GM23338 (cell line): ENCODE results near the gene TMEM178A. TPM values are rescaled to one million over a fixed set of nuclear protein-coding genes. Genes with fewer than 3 reads are reported as not detected.

ENCODE experiments used
- ATAC-seq: fragments of 200-7000 bp; cut with Tn5 transposase; 3 replicates; pipeline ENCODE4 v1.9.1; 2020
- DNase-seq: peaks from one replicate; pipeline ENCODE4 v3.0.0-alpha.2; 2015; ENCODE audit warnings: low spot score
- H2AFZ ChIP-seq: fragments of 200-600 bp; sonication (generic); 2 replicates; pipeline ENCODE4 v1.8.0; 2016; ENCODE audit warnings: antibody characterized with exemption, mild to moderate bottlenecking, moderate library complexity
- H3F3A ChIP-seq: fragments of 200-600 bp; sonication (generic); replicated peaks from 2 replicates; pipeline ENCODE4 v1.8.0; 2017; ENCODE audit warnings: antibody characterized with exemption, mixed run types, low read depth
- H3K27ac ChIP-seq: fragments of 200-600 bp; sonication (generic); 2 replicates; pipeline ENCODE4 v1.6.1; 2016; ENCODE audit warnings: low read depth
- H3K27me3 ChIP-seq: fragments of 200-600 bp; sonication (generic); 2 replicates; pipeline ENCODE4 v1.8.0; 2016; ENCODE audit warnings: mild to moderate bottlenecking, mixed run types, moderate library complexity; ENCODE audit not compliant: insufficient read depth
- H3K36me3 ChIP-seq: fragments of 200-600 bp; sonication (generic); 2 replicates; pipeline ENCODE4 v1.8.0; 2016; ENCODE audit warnings: mild to moderate bottlenecking; ENCODE audit not compliant: insufficient read depth
- H3K4me1 ChIP-seq: fragments of 200-600 bp; sonication (generic); 2 replicates; pipeline ENCODE4 v1.8.0; 2016; ENCODE audit warnings: mild to moderate bottlenecking, moderate library complexity; ENCODE audit not compliant: insufficient read depth
- H3K4me2 ChIP-seq: fragments of 200-600 bp; sonication (generic); 2 replicates; pipeline ENCODE4 v1.7.1; 2017; ENCODE audit warnings: mixed run types
- H3K4me3 ChIP-seq: fragments of 200-600 bp; sonication (generic); 2 replicates; pipeline ENCODE4 v1.6.1; 2016; ENCODE audit warnings: mixed run types
- H3K79me2 ChIP-seq: fragments of 200-600 bp; sonication (generic); replicated peaks from 2 replicates; pipeline ENCODE4 v1.8.0; 2017; ENCODE audit warnings: mild to moderate bottlenecking; ENCODE audit not compliant: insufficient read depth
- H3K9me2 ChIP-seq: fragments of 200-600 bp; sonication (generic); 2 replicates; pipeline ENCODE4 v1.8.0; 2017; ENCODE audit not compliant: insufficient read depth
- H4K20me1 ChIP-seq: fragments of 200-600 bp; sonication (generic); replicated peaks from 2 replicates; pipeline ENCODE4 v1.8.0; 2017; ENCODE audit warnings: mild to moderate bottlenecking; ENCODE audit not compliant: insufficient read depth
- H3K27ac Mint-ChIP-seq: 2 replicates; pipeline ENCODE4 v1.8.0; 2020; ENCODE audit warnings: inconsistent platforms, mild to moderate bottlenecking, moderate library complexity, mixed read lengths
- H3K27me3 Mint-ChIP-seq: 3 replicates; pipeline ENCODE4 v1.8.0; 2022; ENCODE audit warnings: low read depth, mild to moderate bottlenecking, moderate library complexity, mixed read lengths, inconsistent platforms; ENCODE audit not compliant: insufficient read depth, poor library complexity
- H3K36me3 Mint-ChIP-seq: 3 replicates; pipeline ENCODE4 v1.8.0; 2021; ENCODE audit warnings: low read depth, mild to moderate bottlenecking, inconsistent platforms, moderate library complexity, mixed read lengths
- H3K4me1 Mint-ChIP-seq: 3 replicates; pipeline ENCODE4 v1.8.0; 2020; ENCODE audit warnings: mild to moderate bottlenecking, inconsistent platforms, mixed read lengths
- H3K4me3 Mint-ChIP-seq: 3 replicates; pipeline ENCODE4 v1.8.0; 2021; ENCODE audit warnings: moderate library complexity, mild to moderate bottlenecking, inconsistent platforms, mixed read lengths
- H3K9me3 Mint-ChIP-seq: 3 replicates; pipeline ENCODE4 v1.8.0; 2020; ENCODE audit warnings: moderate library complexity, mild to moderate bottlenecking, inconsistent platforms, mixed read lengths
- CREB1 ChIP-seq: fragments of 250-450 bp; sonication (Bioruptor Pico); IDR thresholded peaks from 2 replicates; pipeline ENCODE4 v1.5.0; 2020; ENCODE audit warnings: low read depth, mild to moderate bottlenecking, moderate library complexity
- JUNB ChIP-seq: IDR thresholded peaks from one replicate; pipeline ENCODE4 v1.6.1; 2016; ENCODE audit warnings: antibody characterized with exemption; ENCODE audit not compliant: unreplicated experiment
- STAT1 ChIP-seq: IDR thresholded peaks from one replicate; pipeline ENCODE4 v1.6.1; 2016; ENCODE audit warnings: antibody characterized with exemption; ENCODE audit not compliant: unreplicated experiment
- ZNF114 ChIP-seq: fragments of 250-450 bp; sonication (Bioruptor Pico); IDR thresholded peaks from 2 replicates; pipeline ENCODE4 v1.5.0; 2020; ENCODE audit warnings: mild to moderate bottlenecking, moderate library complexity
- ZNF331 ChIP-seq: fragments of 250-450 bp; sonication (Bioruptor Pico); IDR thresholded peaks from 2 replicates; pipeline ENCODE4 v1.5.0; 2020; ENCODE audit warnings: low read depth, mild to moderate bottlenecking, moderate library complexity
- polyA plus RNA-seq: library from polyadenylated mRNA; unstranded; fragments of >200 nt; fragmentation: Nextera tagmentation; extraction: Ambion mirVana; gene quantifications from 2 replicates; pipeline ENCODE4 v1.2.1, GENCODE V29; 2016
- total RNA-seq: library from RNA; depleted of rRNA; stranded (reverse); fragments of >200 nt; shearing (Covaris generic); gene quantifications from 2 replicates; pipeline ENCODE4 v1.2.3, GENCODE V29; 2014
- TF ChIP-seq, protein P1 (sequence below): fragments of 250-450 bp; sonication (Bioruptor Pico); IDR thresholded peaks from 2 replicates; pipeline ENCODE4 v1.5.0; 2020; ENCODE audit warnings: mild to moderate bottlenecking, moderate library complexity
- TF ChIP-seq, protein P2 (sequence below), 2 experiments: fragments of 200-600 bp in 1 of 2; sonication (generic) in 1 of 2; conservative IDR thresholded peaks; 2 replicates each; pipeline versions ENCODE4 v1.5.1 to v1.6.1; 2016 to 2017; ENCODE audit warnings: antibody characterized with exemption in 2 of 2, low read depth in 2 of 2, mild to moderate bottlenecking in 2 of 2, moderate library complexity in 1 of 2
- TF ChIP-seq, protein P3 (sequence below): IDR thresholded peaks from 2 replicates; pipeline ENCODE4 v1.6.1; 2016; ENCODE audit warnings: antibody characterized with exemption

Gene TMEM178A
- total and polyA plus RNA-seq, 2 experiments from 2014 or later, result 10.3 to 12.3 TPM

DNA sequence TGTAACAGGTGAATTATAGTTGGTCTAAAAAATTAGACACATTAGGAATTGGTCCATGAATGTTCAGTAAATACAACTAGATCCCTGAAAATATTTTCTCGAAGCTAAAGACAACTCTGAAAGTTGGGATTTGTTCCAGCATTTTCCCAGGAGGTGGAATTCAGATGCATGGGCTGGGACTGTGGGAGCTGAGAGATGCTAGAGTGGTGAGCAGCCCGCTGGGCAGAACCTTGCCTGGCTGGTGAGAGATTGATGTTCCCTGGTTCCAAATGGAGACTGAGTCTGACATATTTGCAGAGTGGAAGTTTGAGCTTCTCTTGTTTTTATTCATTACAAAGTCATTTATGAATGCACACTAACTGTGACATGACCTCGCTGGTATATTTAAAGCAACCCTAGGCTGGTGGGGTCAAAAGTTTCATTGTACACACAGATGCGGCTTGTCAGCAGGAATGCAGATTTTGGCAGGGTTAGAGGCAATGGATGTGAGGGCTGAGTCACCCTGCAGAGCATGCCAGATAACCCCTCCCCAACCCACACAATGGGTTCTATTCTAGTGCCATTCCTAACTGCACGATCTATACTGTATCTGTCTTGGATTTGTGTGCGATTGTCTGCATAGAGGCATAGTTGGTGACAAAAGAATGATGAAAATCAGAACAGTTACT is 23.5 kb upstream of the TMEM178A start:
- no peak for DNase-seq
- no peak for ATAC-seq
- Histone ChIP-seq H3K4me3 (no peak overlapping the region), H3K36me3 (no peaks in the 10 kb centered on the region), H3F3A (no peaks in the 10 kb centered on the region), H4K20me1 (no peaks in the 10 kb centered on the region), H3K4me2 (no peak overlapping the region), H3K9me2 (no peaks in the 10 kb centered on the region), H3K79me2 (no peaks in the 10 kb centered on the region), H3K4me1 (no peaks in the 10 kb centered on the region), H3K27ac (no peak overlapping the region), H2AFZ (no peak overlapping the region), H3K27me3 (no peaks in the 10 kb centered on the region)
- no peaks in the 10 kb centered on the region for H3K9me3 Mint-ChIP-seq
- H3K4me3 Mint-ChIP-seq, result no peak overlapping the region
- peaks cover under 1% of the 10 kb centered on the region for H3K27me3 Mint-ChIP-seq
- no peak overlapping the region for H3K27ac Mint-ChIP-seq
- TF ChIP-seq, protein P1, sequence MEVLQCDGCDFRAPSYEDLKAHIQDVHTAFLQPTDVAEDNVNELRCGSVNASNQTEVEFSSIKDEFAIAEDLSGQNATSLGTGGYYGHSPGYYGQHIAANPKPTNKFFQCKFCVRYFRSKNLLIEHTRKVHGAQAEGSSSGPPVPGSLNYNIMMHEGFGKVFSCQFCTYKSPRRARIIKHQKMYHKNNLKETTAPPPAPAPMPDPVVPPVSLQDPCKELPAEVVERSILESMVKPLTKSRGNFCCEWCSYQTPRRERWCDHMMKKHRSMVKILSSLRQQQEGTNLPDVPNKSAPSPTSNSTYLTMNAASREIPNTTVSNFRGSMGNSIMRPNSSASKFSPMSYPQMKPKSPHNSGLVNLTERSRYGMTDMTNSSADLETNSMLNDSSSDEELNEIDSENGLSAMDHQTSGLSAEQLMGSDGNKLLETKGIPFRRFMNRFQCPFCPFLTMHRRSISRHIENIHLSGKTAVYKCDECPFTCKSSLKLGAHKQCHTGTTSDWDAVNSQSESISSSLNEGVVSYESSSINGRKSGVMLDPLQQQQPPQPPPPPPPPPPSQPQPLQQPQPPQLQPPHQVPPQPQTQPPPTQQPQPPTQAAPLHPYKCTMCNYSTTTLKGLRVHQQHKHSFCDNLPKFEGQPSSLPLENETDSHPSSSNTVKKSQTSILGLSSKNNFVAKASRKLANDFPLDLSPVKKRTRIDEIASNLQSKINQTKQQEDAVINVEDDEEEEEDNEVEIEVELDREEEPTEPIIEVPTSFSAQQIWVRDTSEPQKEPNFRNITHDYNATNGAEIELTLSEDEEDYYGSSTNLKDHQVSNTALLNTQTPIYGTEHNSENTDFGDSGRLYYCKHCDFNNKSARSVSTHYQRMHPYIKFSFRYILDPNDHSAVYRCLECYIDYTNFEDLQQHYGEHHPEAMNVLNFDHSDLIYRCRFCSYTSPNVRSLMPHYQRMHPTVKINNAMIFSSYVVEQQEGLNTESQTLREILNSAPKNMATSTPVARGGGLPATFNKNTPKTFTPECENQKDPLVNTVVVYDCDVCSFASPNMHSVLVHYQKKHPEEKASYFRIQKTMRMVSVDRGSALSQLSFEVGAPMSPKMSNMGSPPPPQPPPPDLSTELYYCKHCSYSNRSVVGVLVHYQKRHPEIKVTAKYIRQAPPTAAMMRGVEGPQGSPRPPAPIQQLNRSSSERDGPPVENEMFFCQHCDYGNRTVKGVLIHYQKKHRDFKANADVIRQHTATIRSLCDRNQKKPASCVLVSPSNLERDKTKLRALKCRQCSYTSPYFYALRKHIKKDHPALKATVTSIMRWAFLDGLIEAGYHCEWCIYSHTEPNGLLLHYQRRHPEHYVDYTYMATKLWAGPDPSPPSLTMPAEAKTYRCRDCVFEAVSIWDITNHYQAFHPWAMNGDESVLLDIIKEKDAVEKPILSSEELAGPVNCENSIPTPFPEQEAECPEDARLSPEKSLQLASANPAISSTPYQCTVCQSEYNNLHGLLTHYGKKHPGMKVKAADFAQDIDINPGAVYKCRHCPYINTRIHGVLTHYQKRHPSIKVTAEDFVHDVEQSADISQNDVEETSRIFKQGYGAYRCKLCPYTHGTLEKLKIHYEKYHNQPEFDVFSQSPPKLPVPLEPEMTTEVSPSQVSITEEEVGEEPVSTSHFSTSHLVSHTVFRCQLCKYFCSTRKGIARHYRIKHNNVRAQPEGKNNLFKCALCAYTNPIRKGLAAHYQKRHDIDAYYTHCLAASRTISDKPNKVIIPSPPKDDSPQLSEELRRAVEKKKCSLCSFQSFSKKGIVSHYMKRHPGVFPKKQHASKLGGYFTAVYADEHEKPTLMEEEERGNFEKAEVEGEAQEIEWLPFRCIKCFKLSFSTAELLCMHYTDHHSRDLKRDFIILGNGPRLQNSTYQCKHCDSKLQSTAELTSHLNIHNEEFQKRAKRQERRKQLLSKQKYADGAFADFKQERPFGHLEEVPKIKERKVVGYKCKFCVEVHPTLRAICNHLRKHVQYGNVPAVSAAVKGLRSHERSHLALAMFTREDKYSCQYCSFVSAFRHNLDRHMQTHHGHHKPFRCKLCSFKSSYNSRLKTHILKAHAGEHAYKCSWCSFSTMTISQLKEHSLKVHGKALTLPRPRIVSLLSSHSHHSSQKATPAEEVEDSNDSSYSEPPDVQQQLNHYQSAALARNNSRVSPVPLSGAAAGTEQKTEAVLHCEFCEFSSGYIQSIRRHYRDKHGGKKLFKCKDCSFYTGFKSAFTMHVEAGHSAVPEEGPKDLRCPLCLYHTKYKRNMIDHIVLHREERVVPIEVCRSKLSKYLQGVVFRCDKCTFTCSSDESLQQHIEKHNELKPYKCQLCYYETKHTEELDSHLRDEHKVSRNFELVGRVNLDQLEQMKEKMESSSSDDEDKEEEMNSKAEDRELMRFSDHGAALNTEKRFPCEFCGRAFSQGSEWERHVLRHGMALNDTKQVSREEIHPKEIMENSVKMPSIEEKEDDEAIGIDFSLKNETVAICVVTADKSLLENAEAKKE (CRISPR knock-in tag), result no peak
- peaks cover 5% of the 10 kb centered on the region for H3K4me1 Mint-ChIP-seq
- H3K36me3 Mint-ChIP-seq, result no peaks in the 10 kb centered on the region

DNA sequence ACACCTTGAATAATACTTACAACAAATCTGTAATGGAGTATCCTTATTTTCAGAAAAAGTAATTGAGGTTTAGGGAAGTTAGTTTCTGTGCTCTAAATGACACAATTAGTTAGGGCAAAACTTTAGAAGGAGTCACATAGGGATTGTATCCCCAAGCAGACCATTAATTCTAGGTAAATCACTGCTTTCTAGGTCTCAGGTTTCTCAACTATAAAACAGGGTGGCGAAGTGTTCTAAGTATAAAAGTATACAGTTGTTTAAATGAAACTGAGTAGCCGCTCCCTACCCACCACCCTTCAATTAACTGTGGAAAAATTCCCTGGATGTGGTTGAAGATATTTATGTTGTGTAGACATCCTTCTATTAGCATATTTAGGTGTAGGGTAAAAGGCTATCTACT is 19.9 kb upstream of the TMEM178A start:
- Histone ChIP-seq H3K79me2 (no peaks in the 10 kb centered on the region), H3K27me3 (no peaks in the 10 kb centered on the region), H3K27ac (no peak overlapping the region), H4K20me1 (no peaks in the 10 kb centered on the region; the same call in 1 of the 2 replicates), H3K4me1 (peaks cover 20% of the 10 kb centered on the region), H3F3A (no peaks in the 10 kb centered on the region), H2AFZ (no peak overlapping the region), H3K36me3 (no peaks in the 10 kb centered on the region), H3K4me3 (no peak overlapping the region), H3K4me2 (no peak overlapping the region), H3K9me2 (peaks cover 6% of the 10 kb centered on the region; the same call in 1 of the 2 replicates)
- ATAC-seq, result no peak
- H3K36me3 Mint-ChIP-seq, result no peaks in the 10 kb centered on the region
- H3K9me3 Mint-ChIP-seq, result no peaks in the 10 kb centered on the region; the same call in 2 of the 3 replicates
- H3K4me1 Mint-ChIP-seq, result peaks cover 26% of the 10 kb centered on the region
- H3K27me3 Mint-ChIP-seq, result peaks cover 7% of the 10 kb centered on the region
- H3K4me3 Mint-ChIP-seq, result no peak overlapping the region
- H3K27ac Mint-ChIP-seq, result no peak overlapping the region
- DNase-seq, result no peak
- no peak for TF ChIP-seq JUNB
- TF ChIP-seq CREB1 (CRISPR knock-in tag), result no peak
- TF ChIP-seq STAT1, result no peak
- no peak for TF ChIP-seq ZNF114 (CRISPR knock-in tag)
- TF ChIP-seq, protein P2, sequence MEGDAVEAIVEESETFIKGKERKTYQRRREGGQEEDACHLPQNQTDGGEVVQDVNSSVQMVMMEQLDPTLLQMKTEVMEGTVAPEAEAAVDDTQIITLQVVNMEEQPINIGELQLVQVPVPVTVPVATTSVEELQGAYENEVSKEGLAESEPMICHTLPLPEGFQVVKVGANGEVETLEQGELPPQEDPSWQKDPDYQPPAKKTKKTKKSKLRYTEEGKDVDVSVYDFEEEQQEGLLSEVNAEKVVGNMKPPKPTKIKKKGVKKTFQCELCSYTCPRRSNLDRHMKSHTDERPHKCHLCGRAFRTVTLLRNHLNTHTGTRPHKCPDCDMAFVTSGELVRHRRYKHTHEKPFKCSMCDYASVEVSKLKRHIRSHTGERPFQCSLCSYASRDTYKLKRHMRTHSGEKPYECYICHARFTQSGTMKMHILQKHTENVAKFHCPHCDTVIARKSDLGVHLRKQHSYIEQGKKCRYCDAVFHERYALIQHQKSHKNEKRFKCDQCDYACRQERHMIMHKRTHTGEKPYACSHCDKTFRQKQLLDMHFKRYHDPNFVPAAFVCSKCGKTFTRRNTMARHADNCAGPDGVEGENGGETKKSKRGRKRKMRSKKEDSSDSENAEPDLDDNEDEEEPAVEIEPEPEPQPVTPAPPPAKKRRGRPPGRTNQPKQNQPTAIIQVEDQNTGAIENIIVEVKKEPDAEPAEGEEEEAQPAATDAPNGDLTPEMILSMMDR (conservative IDR thresholded peaks at IDR 0.05; ENCODE audit: low read depth in 2 of 2), result no peak
- TF ChIP-seq ZNF331 (CRISPR knock-in tag), result no peak
- TF ChIP-seq, protein P3, sequence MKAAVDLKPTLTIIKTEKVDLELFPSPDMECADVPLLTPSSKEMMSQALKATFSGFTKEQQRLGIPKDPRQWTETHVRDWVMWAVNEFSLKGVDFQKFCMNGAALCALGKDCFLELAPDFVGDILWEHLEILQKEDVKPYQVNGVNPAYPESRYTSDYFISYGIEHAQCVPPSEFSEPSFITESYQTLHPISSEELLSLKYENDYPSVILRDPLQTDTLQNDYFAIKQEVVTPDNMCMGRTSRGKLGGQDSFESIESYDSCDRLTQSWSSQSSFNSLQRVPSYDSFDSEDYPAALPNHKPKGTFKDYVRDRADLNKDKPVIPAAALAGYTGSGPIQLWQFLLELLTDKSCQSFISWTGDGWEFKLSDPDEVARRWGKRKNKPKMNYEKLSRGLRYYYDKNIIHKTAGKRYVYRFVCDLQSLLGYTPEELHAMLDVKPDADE, result no peak
